ENCODE data around the gene APH1B.
"Not testable (repeated sequence)": the region's sequence is repeated elsewhere in the genome, so short reads cannot be mapped to it uniquely, and the experiment has no call there.

- TF ChIP-seq SP1 (IDR thresholded peaks at IDR 0.05); FOXK2 (IDR thresholded peaks at IDR 0.05); ZNF384 (IDR thresholded peaks at IDR 0.05); SUZ12 (IDR thresholded peaks at IDR 0.05); CTBP1 (IDR thresholded peaks at IDR 0.05; ENCODE audit: borderline replicate concordance); HDGF (IDR thresholded peaks at IDR 0.05; ENCODE audit: borderline replicate concordance); ELF4 (IDR thresholded peaks at IDR 0.05); LEF1 (IDR thresholded peaks at IDR 0.05; ENCODE audit: borderline replicate concordance); FOXA1 (IDR thresholded peaks at IDR 0.05); FOXM1 (IDR thresholded peaks at IDR 0.05; ENCODE audit: borderline replicate concordance); BHLHE40 (IDR thresholded peaks at IDR 0.05; ENCODE audit: borderline replicate concordance): not testable (repeated sequence)
Measured at GRCh38 chr15:63320981-63321380, 43.6 kb downstream of the APH1B start.

Data from HEK293T (cell line).